ENCODE measurements around the gene GGN. TPM values are rescaled to one million over a fixed set of nuclear protein-coding genes. Genes with fewer than 3 reads are reported as not detected.
"Not testable (repeated sequence)": the region's sequence is repeated elsewhere in the genome, so short reads cannot be mapped to it uniquely, and the experiment has no call there.

Gene GGN
- total and polyA plus RNA-seq, 7 donors = 0.04 to 0.34 (median 0.19) TPM; not detected in 3

- Histone ChIP-seq H3K9me3 (no peaks in the 10 kb centered on the region), H3K4me3 (no peak overlapping the region), H3K36me3 (ENCODE audit: insufficient read depth in 1 of 2, low read depth in 1 of 2) (peaks cover 0 to 5% of the 10 kb centered on the region in 2 donors), H3K27ac (peak overlapping the region; percentile 98), H3K4me1 (peaks cover 27% of the 10 kb centered on the region), H3K27me3 (ENCODE audit: insufficient read depth in 3 of 3, low read length in 2 of 3) (no peaks in the 10 kb centered on the region)
- DNase-seq (no peak), ATAC-seq (no peak)
- TF ChIP-seq, protein P1, sequence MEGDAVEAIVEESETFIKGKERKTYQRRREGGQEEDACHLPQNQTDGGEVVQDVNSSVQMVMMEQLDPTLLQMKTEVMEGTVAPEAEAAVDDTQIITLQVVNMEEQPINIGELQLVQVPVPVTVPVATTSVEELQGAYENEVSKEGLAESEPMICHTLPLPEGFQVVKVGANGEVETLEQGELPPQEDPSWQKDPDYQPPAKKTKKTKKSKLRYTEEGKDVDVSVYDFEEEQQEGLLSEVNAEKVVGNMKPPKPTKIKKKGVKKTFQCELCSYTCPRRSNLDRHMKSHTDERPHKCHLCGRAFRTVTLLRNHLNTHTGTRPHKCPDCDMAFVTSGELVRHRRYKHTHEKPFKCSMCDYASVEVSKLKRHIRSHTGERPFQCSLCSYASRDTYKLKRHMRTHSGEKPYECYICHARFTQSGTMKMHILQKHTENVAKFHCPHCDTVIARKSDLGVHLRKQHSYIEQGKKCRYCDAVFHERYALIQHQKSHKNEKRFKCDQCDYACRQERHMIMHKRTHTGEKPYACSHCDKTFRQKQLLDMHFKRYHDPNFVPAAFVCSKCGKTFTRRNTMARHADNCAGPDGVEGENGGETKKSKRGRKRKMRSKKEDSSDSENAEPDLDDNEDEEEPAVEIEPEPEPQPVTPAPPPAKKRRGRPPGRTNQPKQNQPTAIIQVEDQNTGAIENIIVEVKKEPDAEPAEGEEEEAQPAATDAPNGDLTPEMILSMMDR (IDR thresholded peaks at IDR 0.05) = no peak
- intact Hi-C loops (cut with DNase I) = no loop called here
- WGBS, 3 donors = 87 to 89% (median 88%) methylated on average over 7 of the region's 7 CpGs
These were observed 43.1 kb upstream of the GGN start for GRCh38 chr19:38430931-38431330.

DNA sequence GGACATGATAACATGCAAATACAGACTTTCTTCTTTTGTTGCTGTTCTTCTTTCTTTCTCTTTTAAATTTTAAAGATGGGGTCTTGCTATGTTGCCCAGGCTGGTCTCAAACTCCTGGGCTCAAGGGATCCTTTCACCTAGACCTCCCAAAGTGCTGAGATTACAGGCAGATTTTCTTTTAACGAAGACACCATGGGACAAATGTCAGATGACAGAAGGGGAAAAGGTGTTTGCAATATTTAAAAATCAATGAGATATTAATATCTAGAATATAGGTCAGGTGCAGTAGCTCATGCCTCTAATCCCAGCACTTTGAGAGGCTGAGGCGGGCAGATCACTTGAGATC, 42.0 kb upstream of the GGN start:
- H3K27me3 ChIP-seq (ENCODE audit: insufficient read depth in 3 of 3, low read length in 2 of 3) = no peaks in the 10 kb centered on the region
- TF ChIP-seq, protein P1 (IDR thresholded peaks at IDR 0.05) = no peak
- H3K4me3 ChIP-seq = no peak overlapping the region
- H3K36me3 ChIP-seq (ENCODE audit: insufficient read depth in 1 of 2, low read depth in 1 of 2) = no peaks in the 10 kb centered on the region
- ATAC-seq = no peak
- DNase-seq = no peak
- intact Hi-C loops (cut with DNase I) = no loop called here
- no peak overlapping the region for H3K27ac ChIP-seq
- peaks cover 18% of the 10 kb centered on the region for H3K4me1 ChIP-seq
- 86 to 94% (median 87%) methylated on average over 2 of the region's 2 CpGs for WGBS, 3 donors
- H3K9me3 ChIP-seq = no peaks in the 10 kb centered on the region

- ATAC-seq (no peak), DNase-seq (no peak)
- Histone ChIP-seq H3K9me3 (no peaks in the 10 kb centered on the region), H3K4me3 (no peak overlapping the region), H3K27me3 (ENCODE audit: insufficient read depth in 3 of 3, low read length in 2 of 3) (no peaks in the 10 kb centered on the region), H3K36me3 (ENCODE audit: insufficient read depth in 1 of 2, low read depth in 1 of 2) (no peaks in the 10 kb centered on the region), H3K4me1 (peaks cover 18% of the 10 kb centered on the region), H3K27ac (no peak overlapping the region)
- 68 to 69% (median 69%) methylated on average over 14 of the region's 14 CpGs for WGBS, 3 donors
- TF ChIP-seq, protein P1 (IDR thresholded peaks at IDR 0.05) = no peak
- intact Hi-C loops (cut with DNase I) = no loop called here
These were observed 41.4 kb upstream of the GGN start for GRCh38 chr19:38429055-38429810.

- H3K27me3 ChIP-seq (ENCODE audit: insufficient read depth in 3 of 3, low read length in 2 of 3); H3K9me3 ChIP-seq; H3K4me3 ChIP-seq; H3K36me3 ChIP-seq (ENCODE audit: insufficient read depth in 1 of 2, low read depth in 1 of 2); H3K27ac ChIP-seq; intact Hi-C loops (cut with DNase I); H3K4me1 ChIP-seq; DNase-seq; ATAC-seq: not testable (repeated sequence)
- 71 to 74% (median 73%) methylated on average over 12 to 17 of the region's 17 CpGs for WGBS, 3 donors
These were observed 39.3 kb upstream of the GGN start for GRCh38 chr19:38427035-38427677.

DNA sequence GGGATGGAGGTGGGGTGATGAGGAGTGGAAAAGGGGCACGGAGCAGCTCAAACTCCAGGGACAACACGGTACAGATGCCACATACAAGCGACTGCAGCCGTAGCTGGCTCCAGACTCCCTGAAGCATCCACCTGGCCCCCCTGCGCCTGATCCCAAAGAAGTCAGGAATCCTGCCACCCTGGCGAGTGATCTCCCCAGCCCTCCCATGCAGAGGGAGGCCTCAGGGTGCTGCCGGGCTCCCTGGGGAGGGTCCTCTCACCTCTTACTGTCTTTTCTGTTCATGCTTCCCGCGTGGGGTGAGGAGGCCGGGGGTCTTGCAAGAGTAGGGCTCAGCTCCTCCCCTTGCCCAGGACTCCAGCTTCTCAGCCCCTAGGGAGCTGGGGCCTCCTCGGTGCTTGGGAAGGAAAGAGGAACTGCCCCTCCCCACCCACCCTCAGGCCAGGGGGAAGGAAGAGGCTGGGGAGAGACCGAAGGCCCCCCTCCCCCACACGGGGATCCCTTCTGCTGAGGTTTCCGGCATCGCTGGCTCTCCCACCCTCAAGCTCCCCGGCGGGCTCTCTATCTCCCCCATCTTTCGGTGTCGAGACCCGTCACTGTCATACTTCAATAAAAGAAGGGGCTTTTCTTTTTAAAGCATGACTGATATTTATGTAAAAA, 38.1 kb upstream of the GGN start, which contains the start of gene RASGRP4:
Gene RASGRP4 (minus strand): TSS at position 410 of the 657 bp plus-strand sequence. CDS start 128 bp downstream, at position 282.
- H3K4me1 ChIP-seq = peaks cover 2% of the 10 kb centered on the region
- 53 to 59% (median 58%) methylated on average over 18 to 20 of the region's 20 CpGs for WGBS, 3 donors
- peak in 1 of 2 donors; percentile 66 for DNase-seq
- TF ChIP-seq, protein P1 (IDR thresholded peaks at IDR 0.05) = no peak
- no peaks in the 10 kb centered on the region for H3K27me3 ChIP-seq (ENCODE audit: insufficient read depth in 3 of 3, low read length in 2 of 3)
- intact Hi-C loops (cut with DNase I) = no loop called here
- H3K36me3 ChIP-seq (ENCODE audit: insufficient read depth in 1 of 2, low read depth in 1 of 2) = no peaks in the 10 kb centered on the region
- H3K9me3 ChIP-seq = no peaks in the 10 kb centered on the region
- no peak for ATAC-seq
- H3K4me3 ChIP-seq = peak within 1 kb of the TSS; percentile 36
- H3K27ac ChIP-seq = no peak within 1 kb of the TSS

Data from psoas muscle (tissue), 8 donors.